NCI-H1694 (cell line): Measurements from ENCODE around the gene FAM153A.
"Not testable (repeated sequence)": the region's sequence is repeated elsewhere in the genome, so short reads cannot be mapped to it uniquely, and the experiment has no call there.

ENCODE experiments used
- DNase-seq: peaks from one replicate; lab custom pipeline; 2025; lab: John Stamatoyannopoulos, UW

The FAM153A gene

DNA sequence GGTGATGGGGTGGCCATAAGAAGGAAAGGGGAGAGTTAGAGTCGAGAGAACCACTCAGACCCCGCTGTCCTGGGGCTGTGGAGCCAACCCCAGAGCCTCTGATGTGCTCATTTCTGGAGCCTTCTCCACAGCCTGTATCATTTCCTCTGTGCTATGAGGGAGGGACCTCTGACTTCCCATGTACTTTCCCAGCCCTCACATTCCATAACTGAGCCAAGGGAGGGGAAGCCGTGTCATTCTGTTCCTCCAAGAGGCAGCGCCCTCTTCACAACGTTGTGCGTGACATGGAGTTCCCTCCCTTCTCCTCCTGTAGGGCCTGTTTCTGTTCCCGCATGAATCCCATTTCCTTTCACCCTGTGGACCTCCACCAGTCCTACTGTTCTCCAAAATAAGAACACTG is 57.8 kb downstream of the FAM153A start:
- not testable (repeated sequence) for DNase-seq

DNA sequence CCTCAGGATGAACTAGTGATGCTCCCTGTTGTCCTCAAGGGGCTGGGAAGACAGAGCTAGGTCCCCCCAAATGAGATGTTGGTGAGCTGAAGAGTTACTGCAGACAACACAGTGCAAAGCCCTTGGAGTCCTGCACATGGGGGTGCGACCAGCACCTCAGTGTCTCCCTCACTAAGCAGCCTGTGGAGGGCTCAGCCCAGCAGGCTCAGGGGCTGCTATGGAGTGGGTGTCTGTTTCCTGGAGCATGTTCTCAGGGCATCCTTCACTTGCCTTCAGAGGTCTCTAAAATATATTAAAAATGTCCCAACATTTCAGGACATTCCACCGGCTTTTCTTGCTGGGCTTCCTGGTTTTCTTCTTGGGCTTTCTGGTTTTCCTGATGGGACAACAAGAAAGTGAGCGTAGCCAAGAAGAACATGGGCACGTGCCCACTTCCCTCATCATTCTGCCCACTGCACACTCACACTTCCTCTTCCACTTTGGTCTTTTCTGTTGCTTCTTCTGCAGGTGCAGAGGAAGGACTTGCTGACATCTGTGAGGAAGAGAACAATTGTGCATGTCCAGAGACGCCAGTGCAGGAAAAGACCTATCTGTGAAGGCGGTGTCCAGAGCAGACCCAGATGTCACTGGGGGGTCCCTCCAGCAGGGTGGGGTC is 58.7 kb downstream of the FAM153A start:
- DNase-seq, result not testable (repeated sequence)

DNA sequence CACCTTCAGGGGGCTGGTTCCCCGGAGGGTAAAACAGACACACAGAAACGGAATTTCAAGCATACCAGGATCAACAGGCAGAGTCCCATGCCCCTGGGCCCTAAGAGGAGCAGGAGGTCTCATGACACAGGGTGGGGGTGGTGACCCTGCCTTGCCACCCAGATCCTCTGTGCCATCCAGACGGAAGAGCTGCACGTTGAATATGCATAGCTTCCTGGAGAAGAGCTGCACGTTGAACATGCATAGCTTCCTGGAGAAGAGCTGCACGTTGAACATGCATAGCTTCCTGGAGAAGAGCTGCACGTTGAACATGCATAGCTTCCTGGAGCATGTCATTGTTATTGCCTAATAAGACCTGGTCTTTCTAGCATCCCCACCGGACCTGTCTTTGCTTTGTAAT is 59.9 kb downstream of the FAM153A start:
- not testable (repeated sequence) for DNase-seq

DNA sequence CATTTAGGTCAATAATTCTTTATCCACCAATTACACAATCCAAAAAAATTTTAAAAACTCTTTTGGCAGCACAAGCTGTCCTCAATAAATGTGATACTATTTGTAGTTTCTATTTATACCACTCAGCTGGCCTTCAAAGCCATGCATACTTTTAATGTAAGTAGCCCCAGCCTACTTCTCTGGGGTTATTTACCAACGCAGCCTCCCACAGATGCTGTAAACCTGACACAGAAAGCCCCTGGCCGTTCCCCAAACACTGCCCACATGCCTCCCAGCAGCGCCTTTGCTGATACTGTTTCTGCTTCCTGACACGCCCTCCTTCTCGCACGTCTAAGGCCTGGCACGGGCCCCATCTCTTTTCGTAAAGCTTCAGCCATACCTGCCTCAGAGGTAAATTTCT is 62.7 kb downstream of the FAM153A start:
- DNase-seq, result not testable (repeated sequence)

DNA sequence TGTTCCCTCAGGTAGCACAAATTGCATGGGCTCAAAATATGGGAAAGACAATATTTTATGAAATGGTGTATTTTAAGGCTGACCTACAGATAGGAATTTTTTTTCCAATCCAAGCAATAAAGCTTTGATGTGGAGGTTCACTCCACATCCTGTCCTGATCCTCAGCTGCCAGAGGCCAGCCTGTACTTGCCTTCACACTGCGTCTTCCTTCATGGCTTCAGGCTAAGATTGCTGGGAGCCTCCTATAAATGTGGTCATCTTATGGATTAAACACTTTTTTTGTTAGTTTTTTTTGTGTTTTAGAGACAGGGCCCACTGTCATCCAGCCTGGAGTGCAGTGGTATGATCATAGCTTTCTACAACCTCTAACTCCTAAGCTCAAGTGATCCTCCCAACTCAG is 67.3 kb downstream of the FAM153A start:
- DNase-seq, result not testable (repeated sequence)

DNA sequence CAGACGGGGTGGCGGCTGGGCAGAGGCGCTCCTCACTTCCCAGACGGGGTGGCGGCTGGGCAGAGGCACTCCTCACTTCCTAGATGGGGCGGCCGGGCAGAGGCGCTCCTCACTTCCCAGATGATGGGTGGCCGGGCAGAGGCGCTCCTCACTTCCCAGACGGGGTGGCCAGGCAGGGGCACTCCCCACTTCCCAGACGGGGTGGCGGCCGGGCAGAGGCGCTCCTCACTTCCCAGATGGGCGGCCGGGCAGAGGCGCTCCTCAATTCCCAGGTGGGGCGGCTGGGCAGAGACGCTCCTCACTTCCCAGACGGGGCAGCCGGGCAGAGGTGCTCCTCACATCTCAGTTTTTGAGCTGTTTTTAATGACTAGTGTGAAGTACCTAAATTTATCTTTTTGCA is 86.6 kb downstream of the FAM153A start:
- not testable (repeated sequence) for DNase-seq

DNA sequence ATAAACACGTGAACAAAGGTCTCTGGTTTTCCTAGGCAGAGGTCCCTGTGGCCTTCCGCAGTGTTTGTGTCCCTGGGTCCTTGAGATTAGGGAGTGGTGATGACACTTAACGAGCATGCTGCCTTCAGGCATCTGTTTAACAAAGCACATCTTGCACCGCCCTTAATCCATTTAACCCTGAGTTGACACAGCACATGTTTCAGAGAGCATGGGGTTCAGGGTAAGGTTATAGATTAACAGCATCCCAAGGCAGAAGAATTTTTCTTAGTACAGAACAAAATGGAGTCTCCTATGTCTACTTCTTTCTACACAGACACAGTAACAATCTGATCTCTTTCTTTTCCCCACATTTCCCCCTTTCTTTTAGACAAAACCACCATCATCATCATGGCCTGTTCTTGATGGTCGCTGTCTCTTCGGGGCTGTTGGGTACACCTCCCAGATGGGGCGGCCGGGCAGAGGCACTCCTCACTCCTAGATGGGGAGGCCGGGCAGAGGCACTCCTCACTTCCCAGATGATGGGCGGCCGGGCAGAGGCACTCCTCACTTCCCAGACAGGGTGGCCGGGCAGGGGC is 87.3 kb downstream of the FAM153A start:
- not testable (repeated sequence) for DNase-seq

DNA sequence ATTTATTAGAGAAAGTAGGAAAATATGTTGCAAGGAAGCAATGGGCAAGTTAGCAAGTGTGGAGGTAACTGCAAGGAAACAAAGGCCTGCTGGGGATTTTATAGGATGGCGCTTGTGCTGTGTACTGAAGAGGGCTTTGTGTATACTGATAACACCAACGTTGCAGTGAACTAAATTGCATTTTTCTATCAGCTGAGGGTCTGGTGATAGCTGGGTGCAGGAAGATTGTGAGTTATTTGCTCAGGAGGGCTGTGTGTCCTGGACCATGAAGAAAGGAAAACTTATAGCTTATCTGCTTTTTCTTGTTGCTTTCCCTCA is 88.2 kb downstream of the FAM153A start:
- not testable (repeated sequence) for DNase-seq

DNA sequence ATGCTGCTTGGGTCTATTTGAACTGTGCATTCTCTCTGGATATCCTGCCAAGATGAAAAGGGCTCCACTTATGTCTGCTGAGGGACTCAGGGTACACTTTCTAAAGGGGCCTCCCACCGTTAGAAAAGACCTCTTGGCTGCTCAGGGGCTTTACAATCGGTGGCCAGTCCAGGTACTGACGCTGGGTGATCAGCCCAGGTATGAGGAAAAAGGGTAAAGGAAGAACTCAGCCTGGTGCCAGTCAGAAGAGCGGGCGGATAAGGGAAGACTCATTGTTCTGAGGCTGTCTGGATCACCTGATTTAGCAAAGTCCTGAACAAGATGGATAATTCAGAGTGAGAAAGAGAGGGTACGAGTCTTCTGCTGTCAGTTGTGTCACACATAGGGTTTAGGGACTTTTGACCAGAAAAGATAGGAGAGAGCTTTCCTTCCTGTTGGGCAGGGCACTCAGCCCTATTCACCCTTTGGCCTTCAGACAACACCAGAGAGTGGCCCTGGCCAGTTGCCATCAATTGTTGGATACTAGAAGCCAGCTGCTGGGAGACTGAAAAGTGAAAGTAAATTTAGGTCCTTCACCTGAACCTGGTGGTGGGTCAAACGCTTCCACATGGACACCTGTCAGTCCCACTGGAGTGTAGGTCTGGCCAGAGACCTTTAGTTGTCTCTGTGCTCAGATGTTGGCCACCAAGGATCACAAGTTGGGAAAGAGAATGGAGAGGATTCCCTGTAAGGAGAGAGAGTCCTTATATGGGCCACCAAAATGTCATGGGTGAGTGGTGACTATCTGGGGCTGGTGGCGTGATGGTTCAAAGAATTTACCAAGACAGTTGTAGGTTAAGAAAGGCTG is 88.8 kb downstream of the FAM153A start:
- DNase-seq, result not testable (repeated sequence)

DNA sequence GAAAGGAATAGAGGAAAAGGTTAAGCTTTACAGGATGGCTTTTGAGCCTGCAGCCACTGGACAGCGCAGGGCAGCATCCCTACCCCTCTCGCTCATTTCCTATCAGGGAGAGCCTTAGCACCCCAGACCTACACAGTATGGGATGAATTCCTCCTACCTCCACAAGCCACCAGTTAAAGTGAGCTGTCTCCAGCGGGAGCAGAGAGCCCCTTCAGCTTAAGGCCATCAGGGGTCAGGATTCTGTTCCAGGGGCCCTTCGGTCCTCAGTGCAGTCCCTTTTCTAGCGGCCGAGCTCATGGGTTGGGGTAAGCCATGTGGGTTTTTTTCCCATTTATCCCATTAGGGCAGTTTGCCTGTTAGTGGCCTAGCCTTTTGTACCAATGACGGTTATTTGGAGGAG is 89.7 kb downstream of the FAM153A start:
- DNase-seq, result not testable (repeated sequence)

DNA sequence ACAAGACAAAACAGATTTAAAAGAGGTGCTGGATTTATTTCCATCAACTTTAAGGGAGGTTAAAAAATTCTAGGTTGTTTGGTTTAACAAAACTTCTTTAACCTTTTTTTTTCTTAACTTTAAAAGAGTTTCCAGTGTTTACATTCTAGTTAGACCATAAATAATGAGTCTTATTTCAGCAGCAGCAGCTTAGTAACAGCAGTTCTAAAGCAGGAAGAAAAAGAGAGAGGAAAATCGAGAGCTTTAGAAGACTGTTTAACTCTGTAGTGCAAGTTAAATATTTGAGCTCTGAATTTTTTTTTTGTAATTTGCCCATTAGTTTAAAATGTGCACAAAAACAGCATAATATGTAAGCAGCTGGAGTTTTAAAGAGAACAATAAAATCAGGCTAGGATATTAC is 90.2 kb downstream of the FAM153A start:
- DNase-seq, result not testable (repeated sequence)

DNA sequence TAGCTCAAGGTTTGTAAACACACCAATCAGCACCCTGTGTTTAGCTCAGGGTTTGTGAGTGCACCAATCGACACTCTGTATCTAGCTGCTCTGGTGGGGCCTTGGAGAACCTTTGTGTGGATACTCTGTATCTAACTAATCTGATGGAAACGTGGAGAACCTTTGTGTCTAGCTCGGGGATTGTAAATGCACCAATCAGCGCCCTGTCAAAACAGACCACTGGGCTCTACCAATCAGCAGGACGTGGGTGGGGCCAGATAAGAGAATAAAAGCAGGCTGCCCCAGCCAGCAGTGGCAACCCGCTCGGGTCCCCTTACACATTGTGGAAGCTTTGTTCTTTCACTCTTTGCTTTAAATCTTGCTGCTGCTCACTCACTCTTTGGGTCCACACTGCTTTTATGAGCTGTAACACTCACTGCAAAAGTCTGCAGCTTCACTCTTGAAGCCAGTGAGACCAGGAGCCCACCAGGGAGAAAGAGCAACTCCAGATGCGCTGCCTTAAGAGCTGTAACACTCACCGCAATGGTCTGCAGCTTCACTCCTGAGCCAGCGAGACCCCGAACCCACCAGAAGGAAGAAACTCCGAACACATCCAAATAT is 93.6 kb downstream of the FAM153A start:
- DNase-seq, result not testable (repeated sequence)

DNA sequence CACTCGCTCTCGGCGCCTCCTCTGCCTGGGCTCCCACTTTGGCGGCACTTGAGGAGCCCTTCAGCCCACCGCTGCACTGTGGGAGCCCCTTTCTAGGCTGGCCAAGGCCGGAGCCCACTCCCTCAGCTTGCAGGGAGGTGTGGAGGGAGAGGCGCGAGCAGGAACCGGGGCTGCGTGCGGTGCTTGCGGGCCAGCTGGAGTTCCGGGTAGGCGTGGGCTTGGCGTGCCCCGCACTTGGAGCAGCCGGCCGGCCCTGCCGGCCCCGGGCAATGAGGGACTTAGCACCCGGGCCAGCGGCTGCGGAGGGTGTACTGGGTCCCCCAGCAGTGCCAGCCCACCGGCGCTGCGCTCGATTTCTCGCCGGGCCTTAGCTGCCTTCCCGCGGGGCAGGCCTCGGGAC is 94.6 kb downstream of the FAM153A start:
- DNase-seq, result not testable (repeated sequence)

DNA sequence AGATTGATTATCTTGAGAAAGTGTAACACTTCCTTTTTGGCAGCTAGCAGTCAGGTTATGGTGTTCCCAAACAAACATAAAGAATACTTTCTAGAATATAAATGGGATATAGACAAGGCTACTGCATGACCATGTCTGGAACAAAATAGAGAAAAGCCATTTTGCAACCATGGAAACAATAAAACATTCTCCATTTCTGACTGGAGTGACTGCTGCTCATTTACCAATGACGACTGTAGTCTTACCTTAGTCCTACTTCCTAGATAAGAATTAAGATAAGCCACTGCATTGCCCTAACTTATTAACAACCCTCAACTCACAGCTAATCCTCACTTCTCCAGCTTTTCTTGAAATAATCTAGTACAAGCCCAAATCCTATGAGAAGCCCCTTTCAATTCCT is 100.8 kb downstream of the FAM153A start:
- DNase-seq, result not testable (repeated sequence)
